IMR-90 (cell line): ENCODE data around the gene ADARB2. TPM values are rescaled to one million over a fixed set of nuclear protein-coding genes. Genes with fewer than 3 reads are reported as not detected.

Source experiments
- ATAC-seq: fragments of 200-7000 bp; cut with Tn5 transposase; 2 replicates; pipeline ENCODE4 v1.9.1; 2020; ENCODE audit warnings: low read depth, mild to moderate bottlenecking, moderate library complexity
- BruUV-seq: library from RNA; stranded (reverse); fragments of 400-500 nt; replicated peaks from 2 replicates; lab custom pipeline; 2021; lab: Mats Ljungman, UMichigan
- CTCF ChIA-PET: fragments of 300-600 bp; formaldehyde crosslinking; extraction: SDS; loops from one replicate; lab custom pipeline; 2021; ENCODE audit warnings: antibody characterized with exemption; lab: Yijun Ruan, JAX
- POLR2A ChIA-PET: fragments of 300-600 bp; sonication (Branson Sonifier 250); formaldehyde crosslinking; loops from one replicate; lab custom pipeline; 2022; ENCODE audit warnings: antibody characterized with exemption; ENCODE audit not compliant: unreplicated experiment; lab: Charles Lee
- DNase-seq: peaks from one replicate; pipeline ENCODE4 v3.0.0; 2013
- H2AFZ ChIP-seq: replicated peaks from 2 replicates; pipeline ENCODE3; 2013; ENCODE audit warnings: low read length, mild to moderate bottlenecking; ENCODE audit not compliant: poor library complexity
- H2AK5ac ChIP-seq: 2 replicates; pipeline ENCODE4 v1.6.1; 2013; ENCODE audit warnings: low read depth, low read length, inconsistent platforms
- H2AK9ac ChIP-seq: replicated peaks from 2 replicates; pipeline ENCODE3; 2013; ENCODE audit warnings: mild to moderate bottlenecking, low read depth, low read length, moderate library complexity; ENCODE audit not compliant: poor library complexity
- H2BK120ac ChIP-seq: 2 replicates; pipeline ENCODE4 v1.6.1; 2013; ENCODE audit warnings: low read depth, low read length, inconsistent platforms
- H2BK15ac ChIP-seq: 3 replicates; pipeline ENCODE4 v1.6.1; 2013; ENCODE audit warnings: low read depth, low read length, inconsistent platforms
- H2BK20ac ChIP-seq: 2 replicates; pipeline ENCODE4 v1.6.1; 2013; ENCODE audit warnings: low read depth, mild to moderate bottlenecking, inconsistent platforms, low read length, moderate library complexity
- H2BK5ac ChIP-seq: 2 replicates; pipeline ENCODE4 v1.6.1; 2013; ENCODE audit warnings: mild to moderate bottlenecking, low read depth, low read length, inconsistent platforms; ENCODE audit not compliant: poor library complexity, severe bottlenecking
- H3K14ac ChIP-seq: replicated peaks from 2 replicates; pipeline ENCODE4 v1.6.1; 2013; ENCODE audit warnings: low read depth, low read length, inconsistent platforms
- H3K18ac ChIP-seq: 2 replicates; pipeline ENCODE4 v1.6.1; 2013; ENCODE audit warnings: low read depth, low read length, control low read depth
- H3K23ac ChIP-seq: 2 replicates; pipeline ENCODE4 v1.6.1; 2013; ENCODE audit warnings: low read depth, low read length, inconsistent platforms
- H3K27ac ChIP-seq: 2 replicates; pipeline ENCODE4 v1.5.1; 2013; ENCODE audit warnings: mild to moderate bottlenecking, control low read depth, low read length; ENCODE audit not compliant: insufficient read depth
- H3K27me3 ChIP-seq: 2 replicates; pipeline ENCODE4 v1.6.1; 2013; ENCODE audit warnings: low read length; ENCODE audit not compliant: control insufficient read depth, insufficient read depth
- H3K36me3 ChIP-seq: 2 replicates; pipeline ENCODE4 v1.6.1; 2013; ENCODE audit warnings: low read length, mixed read lengths; ENCODE audit not compliant: control insufficient read depth, insufficient read depth
- H3K4ac ChIP-seq: 2 replicates; pipeline ENCODE4 v1.6.1; 2013; ENCODE audit warnings: low read depth, low read length, inconsistent platforms
- H3K4me1 ChIP-seq: 2 replicates; pipeline ENCODE4 v1.6.1; 2013; ENCODE audit warnings: low read length, mixed read lengths; ENCODE audit not compliant: control insufficient read depth, insufficient read depth
- H3K4me2 ChIP-seq: 2 replicates; pipeline ENCODE4 v1.6.1; 2013; ENCODE audit warnings: low read depth, mild to moderate bottlenecking, control low read depth, low read length, moderate library complexity
- H3K4me3 ChIP-seq: 2 replicates; pipeline ENCODE4 v1.5.1; 2013; ENCODE audit warnings: low read depth, mild to moderate bottlenecking, control low read depth, low read length, moderate library complexity; ENCODE audit not compliant: insufficient read depth
- H3K56ac ChIP-seq: 2 replicates; pipeline ENCODE4 v1.6.1; 2013; ENCODE audit warnings: low read length, inconsistent platforms; ENCODE audit not compliant: insufficient read depth; ENCODE audit errors: extremely low read depth
- H3K79me1 ChIP-seq, 2 experiments: 2 replicates each; pipeline ENCODE4 v1.6.1; 2013; ENCODE audit warnings: low read length in 2 of 2, inconsistent platforms in 1 of 2, low read depth in 1 of 2
- H3K9ac ChIP-seq: 2 replicates; pipeline ENCODE4 v1.6.1; 2013; ENCODE audit warnings: low read depth, low read length, control low read depth
- H3K9me1 ChIP-seq: 2 replicates; pipeline ENCODE4 v1.6.1; 2013; ENCODE audit warnings: low read length, inconsistent platforms; ENCODE audit not compliant: insufficient read depth
- H3K9me3 ChIP-seq: 2 replicates; pipeline ENCODE4 v1.6.1; 2013; ENCODE audit warnings: low read length; ENCODE audit not compliant: control insufficient read depth, insufficient read depth
- H4K20me1 ChIP-seq: 2 replicates; pipeline ENCODE4 v1.6.1; 2013; ENCODE audit warnings: low read length, inconsistent platforms; ENCODE audit not compliant: insufficient read depth
- H4K5ac ChIP-seq: 2 replicates; pipeline ENCODE4 v1.6.1; 2013; ENCODE audit warnings: mild to moderate bottlenecking, low read depth, low read length, control low read depth
- H4K8ac ChIP-seq, 2 experiments: 2 replicates each; pipeline ENCODE4 v1.6.1; 2013; ENCODE audit warnings: low read depth in 2 of 2, low read length in 2 of 2, control low read depth in 1 of 2, inconsistent platforms in 1 of 2
- H4K91ac ChIP-seq: 2 replicates; pipeline ENCODE4 v1.6.1; 2013; ENCODE audit warnings: low read depth, low read length, inconsistent platforms; ENCODE audit not compliant: insufficient read depth
- BHLHE40 ChIP-seq: fragments of 150-350 bp; IDR thresholded peaks from 2 replicates; pipeline ENCODE4 v1.6.1; 2016; ENCODE audit warnings: mild to moderate bottlenecking, low read depth, low read length
- CHD1 ChIP-seq: IDR thresholded peaks from 2 replicates; pipeline ENCODE4 v1.6.1; 2012; ENCODE audit warnings: low read depth, low read length, improper control_type of control experiment
- MAZ ChIP-seq: IDR thresholded peaks from 2 replicates; pipeline ENCODE4 v1.6.1; 2012; ENCODE audit warnings: low read depth, mild to moderate bottlenecking, low read length, improper control_type of control experiment, moderate library complexity, borderline replicate concordance
- POLR2A ChIP-seq: IDR thresholded peaks from 2 replicates; pipeline ENCODE4 v1.6.1; 2012; ENCODE audit warnings: mild to moderate bottlenecking, low read depth, low read length
- RCOR1 ChIP-seq: IDR thresholded peaks from 2 replicates; pipeline ENCODE4 v1.6.1; 2012; ENCODE audit warnings: mild to moderate bottlenecking, low read length, improper control_type of control experiment; ENCODE audit not compliant: insufficient replicate concordance
- RFX5 ChIP-seq: IDR thresholded peaks from 2 replicates; pipeline ENCODE4 v1.8.0; 2012; ENCODE audit warnings: low read depth, mild to moderate bottlenecking, low read length, moderate library complexity
- SMC3 ChIP-seq: fragments of 150-350 bp; IDR thresholded peaks from 2 replicates; pipeline ENCODE4 v1.6.1; 2016; ENCODE audit warnings: low read depth, mild to moderate bottlenecking, antibody characterized with exemption, low read length, moderate library complexity
- WGBS, 2 experiments: methylation state at CpG; one replicate each; pipeline versions ENCODE4 v1.1.5 to v1.1.7; 2013; ENCODE audit warnings: missing lambda C conversion rate in 2 of 2; ENCODE audit not compliant: insufficient read length in 1 of 2; ENCODE audit errors: extremely low coverage in 2 of 2; 5-methylcytosine and 5-hydroxymethylcytosine counted together
- dilution Hi-C: fragments of 300-500 bp; cut with HindIII; formaldehyde crosslinking; loops from one replicate; pipeline ENCODE4 v1.14.3; 2018; ENCODE audit warnings: low sequenced_read_pairs; ENCODE audit not compliant: unreplicated experiment
- in situ Hi-C: fragments of 300-500 bp; cut with MboI; formaldehyde crosslinking; loops from 3 replicates; pipeline ENCODE4 v1.14.3; 2019; ENCODE audit warnings: low sequenced_read_pairs, inconsistent platforms, mixed read lengths
- intact Hi-C: fragments of 100-400 bp; cut with micrococcal nuclease; formaldehyde crosslinking; loops from 2 replicates; pipeline ENCODE4 v1.10.0; 2022
- polyA plus RNA-seq, 3 experiments: library from polyadenylated mRNA; depleted of rRNA; stranded (reverse); fragments of >200 nt; gene quantifications; 2 replicates each; pipeline ENCODE4 v1.2.3, GENCODE V29; 2012; ENCODE audit warnings: low replicate concordance in 1 of 3
- total RNA-seq: library from RNA; depleted of rRNA; stranded (reverse); fragments of >200 nt; gene quantifications from 2 replicates; pipeline ENCODE4 v1.2.3, GENCODE V29; 2012

ADARB2 gene
- total and polyA plus RNA-seq, 2 of the 4 experiments (the other 2 are of a cell fraction): not detected

DNA sequence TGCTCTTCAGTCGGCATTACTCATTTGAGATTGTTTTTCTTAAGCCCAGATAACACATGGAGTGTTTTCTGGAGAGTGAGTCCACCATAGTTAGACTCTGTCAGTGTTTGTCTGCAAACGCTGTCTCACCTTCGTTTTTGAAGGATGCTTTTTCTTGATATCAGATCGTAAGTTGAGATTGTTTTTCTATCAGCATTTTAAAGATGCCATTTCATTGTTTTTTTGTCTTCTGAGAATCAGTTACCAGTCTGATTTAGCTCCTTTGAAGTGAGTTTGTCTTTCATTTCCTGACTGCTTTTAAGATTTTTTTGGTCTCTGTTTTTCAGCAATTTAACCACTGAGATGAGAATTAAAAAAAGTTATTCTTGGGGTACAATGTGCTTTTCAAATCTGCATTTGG, 543.8 kb downstream of the ADARB2 start:
- no peak for TF ChIP-seq POLR2A
- no peak for TF ChIP-seq BHLHE40
- no peak for TF ChIP-seq RCOR1
- no peak for TF ChIP-seq MAZ
- TF ChIP-seq SMC3: no peak
- TF ChIP-seq RFX5: no peak
- no peak for TF ChIP-seq CHD1
- Histone ChIP-seq H4K8ac (no peak overlapping the region), H2AK9ac (no peak overlapping the region), H3K14ac (no peak overlapping the region), H4K91ac (no peak overlapping the region), H2BK120ac (no peak overlapping the region), H3K36me3 (no peaks in the 10 kb centered on the region), H2BK15ac (no peak overlapping the region), H3K27me3 (no peaks in the 10 kb centered on the region), H3K23ac (no peak overlapping the region), H2AK5ac (no peak overlapping the region), H2AFZ (no peak overlapping the region), H2BK20ac (no peak overlapping the region), H3K4ac (no peak overlapping the region), H3K4me2 (no peak overlapping the region), H4K5ac (no peak overlapping the region), H3K4me1 (no peaks in the 10 kb centered on the region), H3K56ac (no peak overlapping the region), H3K4me3 (no peak overlapping the region), H2BK5ac (no peak overlapping the region), H3K9me1 (no peaks in the 10 kb centered on the region), H3K9ac (no peak overlapping the region), H3K18ac (no peak overlapping the region), H3K79me1 (no peaks in the 10 kb centered on the region), H3K27ac (no peak overlapping the region), H4K20me1 (no peaks in the 10 kb centered on the region), H3K9me3 (no peaks in the 10 kb centered on the region)
- dilution Hi-C loops: no loop called here
- no TSS peak for BruUV-seq
- CTCF ChIA-PET: no interaction called here
- POLR2A ChIA-PET: no interaction called here
- in situ Hi-C loops: no loop called here
- intact Hi-C loops: no loop called here
- ATAC-seq (no peak), DNase-seq (no peak)
- 10% methylated on average over 2 of the region's 4 CpGs; no CpG with 5 or more reads in 1 of the 2 experiments for WGBS, 2 experiments
